Spleen (tissue), 11 donors: Measurements from ENCODE around the gene KCNQ1. TPM values are rescaled to one million over a fixed set of nuclear protein-coding genes. Genes with fewer than 3 reads are reported as not detected.

Experiments
- DNase-seq: peaks from one replicate; pipeline ENCODE4 v3.0.0-alpha.2; 2020
- H3K27ac ChIP-seq, 8 donors: fragments of 200-600 bp; sonication (generic) in 7 of 8; 1 replicate in 4 of 8; 2 replicates in 4 of 8; pipeline versions ENCODE4 v1.5.0 to v1.8.0; 2016 to 2021; ENCODE audit warnings: inconsistent platforms in 4 of 8, mild to moderate bottlenecking in 4 of 8, moderate library complexity in 1 of 8
- H3K27me3 ChIP-seq, 7 donors: fragments of 200-600 bp; sonication (generic) in 6 of 7; replicated peaks in 1 of 7; 1 replicate in 4 of 7; 2 replicates in 3 of 7; pipeline versions ENCODE4 v1.5.0 to v1.8.0; 2016 to 2021; ENCODE audit warnings: inconsistent platforms in 3 of 7, mild to moderate bottlenecking in 1 of 7
- H3K36me3 ChIP-seq, 6 donors: fragments of 200-600 bp; sonication (generic) in 5 of 6; 1 replicate in 4 of 6; 2 replicates in 2 of 6; pipeline versions ENCODE4 v1.5.0 to v1.8.0; 2016 to 2021; ENCODE audit warnings: inconsistent platforms in 2 of 6
- H3K4me1 ChIP-seq, 6 donors: fragments of 200-600 bp; sonication (generic) in 5 of 6; 1 replicate in 3 of 6; 2 replicates in 3 of 6; pipeline versions ENCODE4 v1.5.0 to v1.8.0; 2016 to 2021; ENCODE audit warnings: inconsistent platforms in 3 of 6
- H3K4me3 ChIP-seq, 8 donors: fragments of 200-600 bp; sonication (generic) in 7 of 8; 1 replicate in 4 of 8; 2 replicates in 4 of 8; pipeline versions ENCODE4 v1.5.0 to v1.8.0; 2016 to 2021; ENCODE audit warnings: inconsistent platforms in 4 of 8, mild to moderate bottlenecking in 4 of 8, moderate library complexity in 2 of 8
- H3K9me3 ChIP-seq, 8 donors: fragments of 200-600 bp; sonication (generic) in 7 of 8; 1 replicate in 4 of 8; 2 replicates in 4 of 8; pipeline versions ENCODE4 v1.5.0 to v1.8.0; 2016 to 2021; ENCODE audit warnings: inconsistent platforms in 4 of 8
- CTCF ChIP-seq, 11 experiments: fragments of 200-600 bp in 7 of 11; fragments of 450-650 bp in 4 of 11; sonication (generic) in 4 of 11; IDR thresholded peaks in 8 of 11; conservative IDR thresholded peaks in 3 of 11; 1 replicate in 7 of 11; 2 replicates in 4 of 11; pipeline versions ENCODE4 v1.4.0 to v1.8.0; 2016 to 2021; ENCODE audit warnings: antibody characterized with exemption in 11 of 11, inconsistent platforms in 4 of 11, mild to moderate bottlenecking in 1 of 11
- POLR2A ChIP-seq, 3 donors: fragments of 450-650 bp; IDR thresholded peaks; one replicate each; pipeline ENCODE4 v1.5.1; 2017; ENCODE audit warnings: antibody characterized with exemption in 3 of 3, mild to moderate bottlenecking in 1 of 3
- POLR2AphosphoS5 ChIP-seq, 3 donors: sonication (generic); formaldehyde crosslinking; IDR thresholded peaks; one replicate each; pipeline ENCODE4 v1.5.1; 2017; ENCODE audit warnings: antibody characterized with exemption in 3 of 3
- WGBS, 5 donors: extraction: QIAGEN DNeasy Blood & Tissue Kit in 3 of 5; methylation state at CpG; one replicate each; pipeline versions ENCODE4 v1.1.5 to v1.1.7; 2013 to 2018; 5-methylcytosine and 5-hydroxymethylcytosine counted together
- intact Hi-C: fragments of 100-400 bp; cut with DNase I; formaldehyde crosslinking; loops from one replicate; pipeline ENCODE4 v1.15.0; 2023; ENCODE audit warnings: low total_unique reads
- polyA plus RNA-seq, 3 donors: library from polyadenylated mRNA; stranded (reverse); fragments of 200-250 nt; gene quantifications; one replicate each; pipeline ENCODE4 v1.2.1, GENCODE V29; 2013
- total RNA-seq, 7 donors: library from RNA; depleted of rRNA in 3 of 7; stranded (reverse); fragments of >200 nt in 3 of 7; fragmentation: NEBNext Ultra II Directional in 4 of 7; extraction: Animal tissue kit (Norgen Biotek cat#: 25700) in 4 of 7; gene quantifications; one replicate each; pipeline versions ENCODE4 v1.1.0 to v1.2.1, GENCODE V29; 2016 to 2021
- donor health status: healthy with polysubstance abuse.
- donor health status: DM: no; HTN: no; CAD: no; lungs with moderate emphysema.
- donor health status: DM: no; HTN: no; CAD: no.
- donor health status: Bipolar disorder and iron deficiency.
- donor health status: healthy.
- donor health status: DM: no; HTN: no; CAD: no.
- donor health status: DM: yes; HTN: yes; CAD: no.

The KCNQ1 gene
- total and polyA plus RNA-seq, 10 donors = 3.3 to 21.6 (median 13.5) TPM

GRCh38 chr11:2711161-2711560 lies 266.4 kb downstream of the KCNQ1 start:
- 64 to 92% (median 80%) methylated on average over 6 of the region's 6 CpGs for WGBS, 5 donors

DNA sequence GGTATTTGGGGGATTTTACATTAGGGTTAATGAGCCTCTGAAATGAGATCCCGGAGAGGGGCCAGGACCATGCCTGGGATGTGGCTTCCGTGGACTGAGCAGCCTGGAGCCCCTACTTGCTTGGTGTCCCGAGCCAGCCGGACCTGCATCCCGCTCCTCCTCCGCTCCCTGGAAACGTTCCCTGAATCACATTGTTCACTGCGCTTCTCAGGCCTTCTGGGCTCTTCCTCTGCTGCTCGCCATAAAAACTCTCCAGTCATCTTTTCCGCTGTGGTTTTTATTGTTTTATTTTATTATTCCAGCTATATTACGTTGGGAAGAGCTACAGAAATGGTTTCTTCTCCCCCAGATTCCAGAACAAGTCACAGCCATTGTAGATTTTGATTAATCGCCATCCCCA lies 268.3 kb downstream of the KCNQ1 start:
- Histone ChIP-seq H3K27ac (no peak overlapping the region), H3K9me3 (peaks cover 0 to 15% (median 6%) of the 10 kb centered on the region in 8 donors), H3K27me3 (no peaks in the 10 kb centered on the region), H3K36me3 (peaks cover 0 to 8% (median 0%) of the 10 kb centered on the region in 6 donors), H3K4me3 (no peak overlapping the region), H3K4me1 (peaks cover 0 to 12% (median 3%) of the 10 kb centered on the region in 6 donors)
- intact Hi-C loops = no loop called here
- WGBS, 5 donors = 81 to 93% (median 93%) methylated on average over 12 of the region's 12 CpGs
- no peak for DNase-seq
- TF ChIP-seq POLR2A (IDR thresholded peaks at IDR 0.05) (no peak), POLR2AphosphoS5 (IDR thresholded peaks at IDR 0.05) (no peak), CTCF (IDR thresholded peaks at IDR 0.05 in 8 of 11, conservative IDR thresholded peaks at IDR 0.05 in 3 of 11) (no peak)

More at GRCh38 chr11:2711161-2711560, 266.4 kb downstream of the KCNQ1 start:
- Histone ChIP-seq H3K9me3 (peaks cover 0 to 18% (median 7%) of the 10 kb centered on the region in 8 donors), H3K4me1 (peaks cover 0 to 14% (median 3%) of the 10 kb centered on the region in 6 donors), H3K36me3 (peaks cover 0 to 8% (median 0%) of the 10 kb centered on the region in 6 donors), H3K27ac (no peak overlapping the region), H3K4me3 (no peak overlapping the region), H3K27me3 (no peaks in the 10 kb centered on the region)
- DNase-seq = no peak
- TF ChIP-seq CTCF (IDR thresholded peaks at IDR 0.05 in 8 of 11, conservative IDR thresholded peaks at IDR 0.05 in 3 of 11) (no peak), POLR2AphosphoS5 (IDR thresholded peaks at IDR 0.05) (no peak), POLR2A (IDR thresholded peaks at IDR 0.05) (no peak)
- intact Hi-C loops = no loop called here

DNA sequence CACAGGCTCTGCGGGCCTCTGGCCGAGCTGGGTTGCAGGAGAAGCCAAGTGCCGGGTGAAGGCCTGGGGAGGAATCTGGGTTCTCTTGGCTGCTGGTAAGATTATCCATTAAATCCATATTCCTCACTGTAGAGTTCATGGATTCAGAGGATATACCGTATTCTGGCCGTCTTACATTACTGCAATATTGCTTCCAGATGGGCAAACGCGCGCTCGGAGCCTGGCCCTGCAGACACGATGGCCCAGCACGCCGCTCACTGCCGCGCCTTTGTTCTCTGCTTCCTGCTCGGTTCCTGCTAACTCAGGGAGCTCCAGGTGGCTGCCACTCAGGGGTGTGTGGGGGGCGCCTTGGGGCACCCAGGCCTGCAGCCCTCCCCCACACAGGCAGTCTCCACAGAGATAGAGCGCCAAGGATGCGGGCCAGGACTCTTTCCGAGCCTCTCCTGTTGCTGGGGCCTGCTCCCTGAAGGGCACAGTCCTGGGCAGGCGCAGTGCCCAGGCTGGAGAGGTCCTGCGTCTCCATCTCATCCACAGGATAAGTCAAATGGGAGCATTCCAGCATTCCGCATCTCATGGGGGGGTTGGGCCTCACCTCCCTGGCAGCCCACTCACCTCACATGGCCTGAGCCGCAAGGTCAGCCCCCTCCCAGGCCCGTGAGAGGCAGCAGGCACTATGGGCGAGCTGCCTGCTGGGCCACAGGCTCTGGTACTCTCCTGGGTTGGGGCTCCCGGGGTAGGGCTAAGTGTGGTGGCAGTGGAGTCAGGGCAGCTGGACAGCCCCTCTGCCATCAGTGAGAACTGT lies 269.1 kb downstream of the KCNQ1 start:
- H3K9me3 ChIP-seq = peaks cover 0 to 15% (median 6%) of the 10 kb centered on the region in 8 donors
- DNase-seq = no peak
- no peak overlapping the region for H3K27ac ChIP-seq
- H3K4me3 ChIP-seq = no peak overlapping the region
- WGBS, 5 donors = 91 to 97% (median 93%) methylated on average over 19 to 26 of the region's 26 CpGs
- H3K4me1 ChIP-seq = peaks cover 0 to 5% (median 0%) of the 10 kb centered on the region in 6 donors
- TF ChIP-seq CTCF (IDR thresholded peaks at IDR 0.05 in 8 of 11, conservative IDR thresholded peaks at IDR 0.05 in 3 of 11) (no peak), POLR2AphosphoS5 (IDR thresholded peaks at IDR 0.05) (no peak), POLR2A (IDR thresholded peaks at IDR 0.05) (no peak)
- peaks cover 0 to 8% (median 0%) of the 10 kb centered on the region in 6 donors for H3K36me3 ChIP-seq
- intact Hi-C loops = no loop called here
- no peaks in the 10 kb centered on the region for H3K27me3 ChIP-seq

- intact Hi-C loops = no loop called here
- TF ChIP-seq CTCF (IDR thresholded peaks at IDR 0.05 in 8 of 11, conservative IDR thresholded peaks at IDR 0.05 in 3 of 11) (no peak), POLR2AphosphoS5 (IDR thresholded peaks at IDR 0.05) (no peak), POLR2A (IDR thresholded peaks at IDR 0.05) (no peak)
- Histone ChIP-seq H3K36me3 (peaks cover 0 to 8% (median 0%) of the 10 kb centered on the region in 6 donors), H3K27ac (no peak overlapping the region), H3K4me1 (no peaks in the 10 kb centered on the region), H3K27me3 (no peaks in the 10 kb centered on the region), H3K4me3 (no peak overlapping the region), H3K9me3 (peaks cover 0 to 14% (median 6%) of the 10 kb centered on the region in 8 donors)
- no peak for DNase-seq
- WGBS, 5 donors = 80 to 96% (median 90%) methylated on average over 9 of the region's 9 CpGs
Observed at GRCh38 chr11:2714463-2714800, 269.6 kb downstream of the KCNQ1 start.
